CD4-positive, alpha-beta T cell treated with Interleukin-17A for 4 hours (primary cell): Measurements from ENCODE around the gene EPHA6.

Source experiments
- DNase-seq: peaks from one replicate; pipeline ENCODE4 v3.0.0-alpha.2; 2020; ENCODE audit warnings: mixed read lengths

The EPHA6 gene

GRCh38 chr3:97721446-97721845 lies 907.1 kb downstream of the EPHA6 start:
- no peak for DNase-seq

DNA sequence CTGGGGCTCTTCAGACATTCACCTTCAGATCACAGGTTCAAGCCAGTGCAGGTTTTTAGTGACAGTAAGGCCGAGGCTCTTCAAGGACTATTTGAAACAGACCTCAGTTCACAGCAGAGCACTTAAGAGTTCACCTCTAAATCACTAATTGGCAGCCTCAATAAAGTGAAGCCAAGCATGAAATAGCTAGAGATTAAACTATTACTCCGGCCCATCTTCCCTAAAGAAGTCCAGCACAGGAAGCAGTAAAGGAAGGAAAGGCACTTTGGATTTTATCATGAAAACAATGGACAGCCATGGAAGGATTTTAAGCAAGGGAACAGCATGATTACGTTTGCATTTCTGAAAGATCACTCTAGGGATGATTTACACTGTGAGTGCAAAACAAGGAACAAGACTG lies 922.5 kb downstream of the EPHA6 start:
- no peak for DNase-seq

DNA sequence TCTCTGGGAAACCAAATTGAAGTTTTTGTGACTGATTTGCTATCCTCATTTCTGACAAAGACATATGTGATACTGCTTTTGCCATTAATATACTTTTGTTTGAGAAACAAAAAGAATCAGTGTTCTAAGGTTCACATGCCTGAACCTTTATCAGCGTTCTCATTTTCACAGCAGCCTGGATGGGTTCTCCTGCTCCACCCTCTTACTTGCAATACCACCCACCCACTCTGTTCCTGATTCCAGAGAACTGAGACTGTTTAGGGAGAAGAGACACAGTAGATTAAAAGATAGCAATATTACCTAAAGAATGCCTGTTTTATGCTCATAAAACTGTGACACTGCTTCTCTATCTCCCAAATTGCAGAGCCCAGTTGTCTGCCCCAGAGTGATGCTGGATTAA lies 924.4 kb downstream of the EPHA6 start:
- no peak for DNase-seq

DNA sequence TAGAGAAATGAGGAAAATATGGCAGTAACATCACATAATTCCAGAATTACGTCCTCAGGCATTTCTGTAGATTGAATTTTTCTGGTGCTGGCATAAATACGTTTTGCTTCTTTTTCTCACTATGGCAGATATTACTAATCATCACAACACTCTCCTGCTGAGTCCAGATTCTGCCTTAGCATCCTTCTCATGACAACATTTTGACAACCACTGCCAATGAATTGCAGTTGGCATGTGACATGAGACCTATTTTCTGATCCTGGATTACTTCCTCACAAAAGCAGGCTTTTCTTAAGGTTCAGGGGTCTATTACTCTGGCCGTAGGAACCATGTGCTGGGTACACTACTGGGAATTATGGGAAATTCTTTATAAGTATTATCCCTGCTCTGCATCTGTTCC lies 927.6 kb downstream of the EPHA6 start:
- DNase-seq: no peak

GRCh38 chr3:97744289-97744688 lies 929.9 kb downstream of the EPHA6 start:
- DNase-seq: no peak

- no peak for DNase-seq
These were observed 949.4 kb downstream of the EPHA6 start for GRCh38 chr3:97763586-97764406.

DNA sequence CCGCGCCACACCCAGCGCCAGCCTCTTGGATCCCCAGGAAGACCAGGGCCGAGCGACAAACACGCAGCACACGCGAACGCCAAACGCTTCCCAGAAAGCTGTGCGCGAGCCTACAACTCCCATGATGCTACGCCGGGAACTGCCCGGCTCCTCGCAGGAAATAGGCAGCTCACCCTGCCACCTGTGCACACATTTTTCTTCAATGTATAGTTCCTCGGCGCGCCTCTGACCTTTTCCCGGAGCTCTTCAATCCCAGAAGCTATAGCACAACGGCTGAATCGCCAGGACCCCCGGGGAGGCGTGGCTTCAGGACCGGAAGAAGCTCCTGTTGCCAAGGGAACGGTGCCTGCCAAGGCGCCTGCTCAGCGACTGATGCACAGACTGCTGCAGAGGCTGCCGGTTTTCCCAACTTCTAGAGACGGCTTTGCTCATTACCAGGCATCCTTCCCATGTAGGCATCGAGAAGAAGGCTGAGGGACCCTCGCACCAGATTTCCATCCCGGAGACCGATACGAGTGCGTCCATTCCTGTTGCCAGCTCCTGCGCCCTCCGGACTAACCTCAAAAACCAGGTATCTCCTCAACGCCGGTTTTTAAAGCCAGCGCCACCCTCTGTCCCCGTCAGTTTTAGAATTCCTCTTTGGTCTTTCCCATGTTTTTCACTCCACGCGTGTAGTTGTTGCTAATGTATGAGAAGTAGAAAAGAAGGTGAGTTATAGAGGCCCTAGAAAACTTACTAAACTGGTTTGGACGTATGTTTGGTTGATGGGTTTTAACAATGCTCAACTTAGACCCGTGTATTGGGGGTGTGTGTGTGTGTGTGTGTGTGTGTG lies 950.2 kb downstream of the EPHA6 start, which contains the start of gene ARL6:
Gene ARL6 (plus strand): TSS at position 352 of the 832 bp plus-strand sequence. CDS start 3,350 bp downstream, outside the sequence.
- peak; percentile 78 for DNase-seq

GRCh38 chr3:97765336-97765735 lies 950.9 kb downstream of the EPHA6 start:
- no peak for DNase-seq

GRCh38 chr3:97772926-97773325 lies 958.5 kb downstream of the EPHA6 start:
- no peak for DNase-seq

- no peak for DNase-seq
These were observed 963.8 kb downstream of the EPHA6 start for GRCh38 chr3:97778152-97778551.

- peak; percentile 11 for DNase-seq
These were observed 979.1 kb downstream of the EPHA6 start for GRCh38 chr3:97793420-97794019.

GRCh38 chr3:97795951-97796350 lies 981.6 kb downstream of the EPHA6 start:
- no peak for DNase-seq
